Measurements from ENCODE around the gene VWA3A. TPM values are rescaled to one million over a fixed set of nuclear protein-coding genes. Genes with fewer than 3 reads are reported as not detected.

The VWA3A gene
- total and polyA plus RNA-seq, 2 of the 4 experiments (the other 2 are of a cell fraction), result not detected

GRCh38 chr16:22081050-22081449, 11.3 kb upstream of the VWA3A start:
- Histone ChIP-seq H4K20me1 (ENCODE audit: insufficient read depth, low read length) (peaks cover 3% of the 10 kb centered on the region; the same call in 1 of the 2 replicates), H3K4ac (ENCODE audit: low read depth, low read length) (no peak overlapping the region), H3K4me3 (ENCODE audit: insufficient read depth, low read depth, low read length) (no peak overlapping the region), H3K9me3 (ENCODE audit: control insufficient read depth, insufficient read depth, low read length) (no peaks in the 10 kb centered on the region), H2BK120ac (ENCODE audit: low read depth, low read length) (no peak overlapping the region), H4K8ac (ENCODE audit: low read depth in 2 of 2, low read length in 2 of 2) (no peak overlapping the region), H2BK5ac (ENCODE audit: low read depth, low read length, poor library complexity, severe bottlenecking) (no peak overlapping the region), H3K9me1 (ENCODE audit: insufficient read depth, low read length) (peaks cover 4% of the 10 kb centered on the region; the same call in 1 of the 2 replicates), H3K27me3 (ENCODE audit: control insufficient read depth, insufficient read depth, low read length) (no peaks in the 10 kb centered on the region), H2AFZ (replicated peaks; ENCODE audit: low read length, poor library complexity) (no peak overlapping the region), H3K23ac (ENCODE audit: low read depth, low read length) (no peak overlapping the region), H4K5ac (ENCODE audit: low read depth, low read length) (no peak overlapping the region), H2BK15ac (ENCODE audit: low read depth, low read length) (no peak overlapping the region), H3K4me1 (ENCODE audit: control insufficient read depth, insufficient read depth, low read length) (peaks cover 8% of the 10 kb centered on the region), H3K79me1 (ENCODE audit: low read depth in 1 of 2, low read length in 2 of 2) (peaks cover 16 to 39% of the 10 kb centered on the region in 2 experiments), H3K9ac (ENCODE audit: low read depth, low read length) (no peak overlapping the region), H4K91ac (ENCODE audit: insufficient read depth, low read depth, low read length) (no peak overlapping the region), H2AK9ac (replicated peaks; ENCODE audit: low read depth, low read length, poor library complexity) (no peak overlapping the region), H3K4me2 (ENCODE audit: low read depth, low read length) (no peak overlapping the region), H3K36me3 (ENCODE audit: control insufficient read depth, insufficient read depth, low read length) (no peaks in the 10 kb centered on the region; the same call in 1 of the 2 replicates), H3K27ac (ENCODE audit: insufficient read depth, low read length) (no peak overlapping the region), H2AK5ac (ENCODE audit: low read depth, low read length) (no peak overlapping the region), H3K18ac (ENCODE audit: low read depth, low read length) (no peak overlapping the region), H3K14ac (replicated peaks; ENCODE audit: low read depth, low read length) (no peak overlapping the region), H2BK20ac (ENCODE audit: low read depth, low read length) (no peak overlapping the region), H3K56ac (ENCODE audit: extremely low read depth, insufficient read depth, low read length) (no peak overlapping the region)
- in situ Hi-C loops (cut with MboI; ENCODE audit: low sequenced_read_pairs) (no loop called here), intact Hi-C loops (cut with micrococcal nuclease) (loop anchor here (10.0 kb wide), 1 partner anchor 214 kb away; the partner anchor contains the start of gene POLR3E), dilution Hi-C loops (cut with HindIII; ENCODE audit: low sequenced_read_pairs, unreplicated experiment) (no loop called here)
- no peak for TF ChIP-seq CHD1 (IDR thresholded peaks at IDR 0.05; ENCODE audit: low read depth, low read length)
- no peak for TF ChIP-seq CTCF (conservative IDR thresholded peaks at IDR 0.05; ENCODE audit: low read depth, low read length)
- TF ChIP-seq BHLHE40 (IDR thresholded peaks at IDR 0.05; ENCODE audit: low read depth, low read length), result no peak
- no peak for TF ChIP-seq CEBPB (IDR thresholded peaks at IDR 0.05; ENCODE audit: low read depth, low read length)
- no peak for TF ChIP-seq SMC3 (IDR thresholded peaks at IDR 0.05; ENCODE audit: low read depth, low read length)
- TF ChIP-seq NFE2L2 (IDR thresholded peaks at IDR 0.05; ENCODE audit: low read depth, low read length), result no peak
- POLR2A ChIA-PET (ENCODE audit: unreplicated experiment), result no interaction called here
- CTCF ChIA-PET, result interaction anchor here (1.0 to 4.0 kb wide), 2 partner anchors 72 to 79 kb away, joined by 4 to 46 read pairs; no protein-coding TSS in a partner anchor
- ATAC-seq (ENCODE audit: low read depth) (no peak), DNase-seq (no peak)
- no TSS peak for BruUV-seq (replicated peaks)
- WGBS, 2 experiments (ENCODE audit: extremely low coverage in 2 of 2, insufficient read length in 1 of 2), result no CpG with 5 or more reads among the region's 3 CpGs

All from IMR-90 (cell line).